ENCODE results near the gene GFI1B.

- TF ChIP-seq, protein P1, sequence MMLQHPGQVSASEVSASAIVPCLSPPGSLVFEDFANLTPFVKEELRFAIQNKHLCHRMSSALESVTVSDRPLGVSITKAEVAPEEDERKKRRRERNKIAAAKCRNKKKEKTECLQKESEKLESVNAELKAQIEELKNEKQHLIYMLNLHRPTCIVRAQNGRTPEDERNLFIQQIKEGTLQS (CRISPR knock-in tag; conservative IDR thresholded peaks at IDR 0.05) = no peak
- TF ChIP-seq ZNF416 (CRISPR knock-in tag; IDR thresholded peaks at IDR 0.05) (no peak), CTCF (IDR thresholded peaks at IDR 0.05) (no peak)
Measured at GRCh38 chr9:133003671-133004090, 25.2 kb downstream of the GFI1B start.

All from WTC11 (cell line).